IMR-90 (cell line): ENCODE results near the gene TMEM8B.

ENCODE experiments used
- BHLHE40 ChIP-seq: fragments of 150-350 bp; IDR thresholded peaks from 2 replicates; pipeline ENCODE4 v1.6.1; 2016; ENCODE audit warnings: mild to moderate bottlenecking, low read depth, low read length
- CEBPB ChIP-seq: IDR thresholded peaks from 2 replicates; pipeline ENCODE4 v1.6.1; 2012; ENCODE audit warnings: low read depth, low read length, improper control_type of control experiment
- CHD1 ChIP-seq: IDR thresholded peaks from 2 replicates; pipeline ENCODE4 v1.6.1; 2012; ENCODE audit warnings: low read depth, low read length, improper control_type of control experiment
- FOS ChIP-seq: fragments of 150-350 bp; IDR thresholded peaks from 2 replicates; pipeline ENCODE4 v1.6.1; 2016; ENCODE audit warnings: low read depth, low read length
- MAFK ChIP-seq: IDR thresholded peaks from 2 replicates; pipeline ENCODE4 v1.6.1; 2012; ENCODE audit warnings: low read depth, low read length, improper control_type of control experiment
- MAZ ChIP-seq: IDR thresholded peaks from 2 replicates; pipeline ENCODE4 v1.6.1; 2012; ENCODE audit warnings: low read depth, mild to moderate bottlenecking, low read length, improper control_type of control experiment, moderate library complexity, borderline replicate concordance
- POLR2A ChIP-seq: IDR thresholded peaks from 2 replicates; pipeline ENCODE4 v1.6.1; 2012; ENCODE audit warnings: mild to moderate bottlenecking, low read depth, low read length
- RAD21 ChIP-seq: IDR thresholded peaks from 2 replicates; pipeline ENCODE4 v1.6.1; 2012; ENCODE audit warnings: low read length, improper control_type of control experiment
- RFX5 ChIP-seq: IDR thresholded peaks from 2 replicates; pipeline ENCODE4 v1.8.0; 2012; ENCODE audit warnings: low read depth, mild to moderate bottlenecking, low read length, moderate library complexity
- SMC3 ChIP-seq: fragments of 150-350 bp; IDR thresholded peaks from 2 replicates; pipeline ENCODE4 v1.6.1; 2016; ENCODE audit warnings: low read depth, mild to moderate bottlenecking, antibody characterized with exemption, low read length, moderate library complexity
- TF ChIP-seq, protein P1 (sequence below): conservative IDR thresholded peaks from 2 replicates; pipeline ENCODE4 v1.5.1; 2012; ENCODE audit warnings: mild to moderate bottlenecking, low read depth, low read length, improper control_type of control experiment
- TF ChIP-seq, protein P2 (sequence below): fragments of 150-350 bp; IDR thresholded peaks from 2 replicates; pipeline ENCODE4 v1.6.1; 2017; ENCODE audit warnings: mild to moderate bottlenecking, antibody characterized with exemption, low read length, low read depth
- TF ChIP-seq, protein P3 (sequence below): fragments of 150-350 bp; IDR thresholded peaks from 2 replicates; pipeline ENCODE4 v1.6.1; 2016; ENCODE audit warnings: low read depth, mild to moderate bottlenecking, low read length, moderate library complexity, borderline replicate concordance

DNA sequence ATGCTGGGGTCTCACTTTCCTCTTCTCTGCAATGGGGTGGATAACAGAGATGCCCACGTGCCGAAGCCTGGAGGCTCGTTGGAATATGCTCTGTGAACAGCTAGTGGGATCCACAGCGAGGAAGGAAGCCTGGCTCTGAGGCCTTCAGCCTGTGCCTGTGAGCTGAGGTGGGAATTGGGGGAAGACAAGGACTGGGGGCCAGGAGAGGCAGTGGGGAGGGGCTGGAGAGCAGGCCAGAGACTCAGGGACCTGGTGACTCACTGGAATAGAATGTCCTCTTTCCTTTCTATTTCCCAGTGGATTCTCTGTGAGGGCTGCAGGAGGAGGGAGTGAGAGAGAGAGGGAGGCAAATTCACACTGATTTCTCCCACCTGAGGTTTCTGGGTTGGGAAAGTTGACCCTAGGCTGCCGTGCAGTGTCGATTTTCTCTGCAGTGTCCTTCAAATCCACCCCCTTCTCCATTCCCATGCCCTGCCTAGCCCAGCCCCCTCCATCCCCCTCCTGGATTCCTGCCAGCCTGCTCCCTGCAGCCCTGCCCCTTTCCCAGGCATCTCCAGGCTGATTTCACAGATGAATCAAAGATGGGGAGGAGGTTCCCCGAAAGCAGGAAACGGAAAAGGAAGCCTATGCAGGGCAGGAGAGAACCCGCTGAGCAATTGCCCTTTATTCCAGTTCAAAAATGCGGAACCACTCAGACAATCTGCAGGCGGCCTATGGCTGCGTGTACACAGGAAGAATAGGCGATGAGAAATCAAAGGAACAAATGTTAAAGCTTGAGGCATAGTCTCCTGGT, 78.9 kb downstream of the TMEM8B start:
- TF ChIP-seq, protein P1, sequence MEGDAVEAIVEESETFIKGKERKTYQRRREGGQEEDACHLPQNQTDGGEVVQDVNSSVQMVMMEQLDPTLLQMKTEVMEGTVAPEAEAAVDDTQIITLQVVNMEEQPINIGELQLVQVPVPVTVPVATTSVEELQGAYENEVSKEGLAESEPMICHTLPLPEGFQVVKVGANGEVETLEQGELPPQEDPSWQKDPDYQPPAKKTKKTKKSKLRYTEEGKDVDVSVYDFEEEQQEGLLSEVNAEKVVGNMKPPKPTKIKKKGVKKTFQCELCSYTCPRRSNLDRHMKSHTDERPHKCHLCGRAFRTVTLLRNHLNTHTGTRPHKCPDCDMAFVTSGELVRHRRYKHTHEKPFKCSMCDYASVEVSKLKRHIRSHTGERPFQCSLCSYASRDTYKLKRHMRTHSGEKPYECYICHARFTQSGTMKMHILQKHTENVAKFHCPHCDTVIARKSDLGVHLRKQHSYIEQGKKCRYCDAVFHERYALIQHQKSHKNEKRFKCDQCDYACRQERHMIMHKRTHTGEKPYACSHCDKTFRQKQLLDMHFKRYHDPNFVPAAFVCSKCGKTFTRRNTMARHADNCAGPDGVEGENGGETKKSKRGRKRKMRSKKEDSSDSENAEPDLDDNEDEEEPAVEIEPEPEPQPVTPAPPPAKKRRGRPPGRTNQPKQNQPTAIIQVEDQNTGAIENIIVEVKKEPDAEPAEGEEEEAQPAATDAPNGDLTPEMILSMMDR = no peak
- TF ChIP-seq CEBPB (no peak), POLR2A (no peak), FOS (peak; percentile 53; the same call in 1 of the 2 replicates), RAD21 (no peak), RFX5 (no peak), MAFK (no peak), BHLHE40 (no peak), MAZ (peak; percentile 84; the same call in 1 of the 2 replicates), SMC3 (no peak), CHD1 (no peak)
- TF ChIP-seq, protein P2, sequence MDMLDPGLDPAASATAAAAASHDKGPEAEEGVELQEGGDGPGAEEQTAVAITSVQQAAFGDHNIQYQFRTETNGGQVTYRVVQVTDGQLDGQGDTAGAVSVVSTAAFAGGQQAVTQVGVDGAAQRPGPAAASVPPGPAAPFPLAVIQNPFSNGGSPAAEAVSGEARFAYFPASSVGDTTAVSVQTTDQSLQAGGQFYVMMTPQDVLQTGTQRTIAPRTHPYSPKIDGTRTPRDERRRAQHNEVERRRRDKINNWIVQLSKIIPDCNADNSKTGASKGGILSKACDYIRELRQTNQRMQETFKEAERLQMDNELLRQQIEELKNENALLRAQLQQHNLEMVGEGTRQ = peak; percentile 13; the same call in 1 of the 2 replicates
- TF ChIP-seq, protein P3, sequence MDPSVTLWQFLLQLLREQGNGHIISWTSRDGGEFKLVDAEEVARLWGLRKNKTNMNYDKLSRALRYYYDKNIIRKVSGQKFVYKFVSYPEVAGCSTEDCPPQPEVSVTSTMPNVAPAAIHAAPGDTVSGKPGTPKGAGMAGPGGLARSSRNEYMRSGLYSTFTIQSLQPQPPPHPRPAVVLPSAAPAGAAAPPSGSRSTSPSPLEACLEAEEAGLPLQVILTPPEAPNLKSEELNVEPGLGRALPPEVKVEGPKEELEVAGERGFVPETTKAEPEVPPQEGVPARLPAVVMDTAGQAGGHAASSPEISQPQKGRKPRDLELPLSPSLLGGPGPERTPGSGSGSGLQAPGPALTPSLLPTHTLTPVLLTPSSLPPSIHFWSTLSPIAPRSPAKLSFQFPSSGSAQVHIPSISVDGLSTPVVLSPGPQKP = no peak
